Stimulated activated CD8-positive, alpha-beta memory T cell treated with anti-CD3 and anti-CD28 coated beads, Interleukin-2, amount 100 ng/mL, for 1 hour (primary cell): ENCODE results near the gene OPRM1.
A peak's percentile ranks its signal among the peaks of the same experiment; 100 is the strongest.

Experiments used
- DNase-seq, 2 donors: peaks; one replicate each; pipeline ENCODE4 v3.0.0-alpha.2; 2020; ENCODE audit warnings: low read depth in 2 of 2

OPRM1 gene

DNA sequence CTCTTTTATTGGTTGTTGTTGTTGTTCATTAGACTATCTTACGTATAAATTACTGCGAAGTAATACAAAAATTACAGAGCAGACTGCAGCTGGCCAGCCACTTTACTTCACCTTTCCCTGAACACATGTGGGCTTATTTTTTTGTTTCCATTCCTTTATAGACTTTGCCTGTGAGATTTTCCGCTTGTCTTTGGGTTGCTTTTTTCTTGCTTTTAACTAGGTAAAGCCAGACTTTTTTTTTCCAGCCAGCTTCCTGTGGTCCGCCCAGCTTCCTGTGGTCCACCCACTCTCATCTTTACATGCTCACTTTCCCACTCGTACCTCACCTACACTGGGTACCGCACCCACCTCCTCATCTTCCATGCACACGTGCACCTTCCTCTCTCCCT, 238.6 kb downstream of the OPRM1 start:
- DNase-seq = peak in 1 of 2 donors; percentile 5

GRCh38 chr6:154280521-154280920, 241.5 kb downstream of the OPRM1 start:
- DNase-seq = no peak

GRCh38 chr6:154284313-154284853, 245.3 kb downstream of the OPRM1 start:
- no peak for DNase-seq

GRCh38 chr6:154285826-154286225, 246.8 kb downstream of the OPRM1 start:
- no peak for DNase-seq

- DNase-seq = no peak
Observed at GRCh38 chr6:154289818-154290508, 250.9 kb downstream of the OPRM1 start.

DNA sequence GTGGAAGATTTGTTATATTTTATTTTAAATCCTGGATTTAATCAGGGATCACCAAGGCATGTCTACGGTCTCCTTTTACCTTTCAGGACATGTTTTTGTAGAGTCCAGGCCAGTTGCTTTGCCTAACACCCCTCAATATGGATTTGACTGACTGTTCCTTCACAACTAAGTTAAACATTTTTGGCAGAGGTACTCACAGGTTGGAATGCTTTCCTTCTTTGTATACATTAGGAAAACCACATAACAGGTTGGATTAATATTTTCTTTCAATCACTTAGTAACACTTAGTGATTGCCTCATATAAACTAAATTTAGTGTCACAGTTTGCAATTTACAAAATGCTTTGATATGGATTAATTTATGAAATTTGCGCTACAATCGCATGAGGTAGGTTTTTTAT, 253.0 kb downstream of the OPRM1 start:
- no peak for DNase-seq

DNA sequence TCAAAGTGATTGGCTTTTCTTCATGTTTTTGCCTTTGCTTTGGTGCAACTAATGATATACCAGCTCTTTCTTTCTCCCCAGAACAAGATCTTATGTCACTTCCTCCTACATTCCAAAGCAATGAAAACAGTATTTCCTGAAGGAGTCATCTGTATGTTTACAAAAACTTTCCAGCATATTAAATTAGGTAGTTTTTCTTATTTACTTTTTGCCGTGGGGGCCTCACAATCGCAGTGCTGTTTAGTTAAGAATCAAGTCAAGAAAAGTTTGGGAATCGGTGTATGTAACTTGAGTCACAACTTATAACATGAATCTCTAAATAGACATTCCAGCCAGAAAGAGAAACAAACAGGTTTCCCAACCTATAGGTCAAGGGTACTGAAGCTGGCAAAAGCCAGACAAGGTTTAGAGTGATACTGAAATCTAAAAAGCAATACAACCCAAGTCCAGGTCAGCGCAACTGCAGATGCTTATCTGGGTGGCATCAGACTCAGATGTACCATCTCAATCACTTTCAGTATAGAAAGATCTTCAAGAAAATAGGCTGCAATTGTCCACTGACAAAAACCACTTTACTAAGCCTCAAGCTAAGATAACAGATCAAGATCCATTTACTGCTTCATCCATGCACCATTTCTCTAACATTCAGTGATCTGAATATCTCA, 253.9 kb downstream of the OPRM1 start:
- no peak for DNase-seq

GRCh38 chr6:154295733-154296132, 256.7 kb downstream of the OPRM1 start:
- no peak for DNase-seq
